Activated naive CD4-positive, alpha-beta T cell treated with Interleukin-2 at 50 U/mL for 16 hours (primary cell): ENCODE measurements around the gene CEP85.

ENCODE experiments used
- DNase-seq: peaks from one replicate; pipeline ENCODE4 v3.0.0-alpha.2; 2020

The CEP85 gene

DNA sequence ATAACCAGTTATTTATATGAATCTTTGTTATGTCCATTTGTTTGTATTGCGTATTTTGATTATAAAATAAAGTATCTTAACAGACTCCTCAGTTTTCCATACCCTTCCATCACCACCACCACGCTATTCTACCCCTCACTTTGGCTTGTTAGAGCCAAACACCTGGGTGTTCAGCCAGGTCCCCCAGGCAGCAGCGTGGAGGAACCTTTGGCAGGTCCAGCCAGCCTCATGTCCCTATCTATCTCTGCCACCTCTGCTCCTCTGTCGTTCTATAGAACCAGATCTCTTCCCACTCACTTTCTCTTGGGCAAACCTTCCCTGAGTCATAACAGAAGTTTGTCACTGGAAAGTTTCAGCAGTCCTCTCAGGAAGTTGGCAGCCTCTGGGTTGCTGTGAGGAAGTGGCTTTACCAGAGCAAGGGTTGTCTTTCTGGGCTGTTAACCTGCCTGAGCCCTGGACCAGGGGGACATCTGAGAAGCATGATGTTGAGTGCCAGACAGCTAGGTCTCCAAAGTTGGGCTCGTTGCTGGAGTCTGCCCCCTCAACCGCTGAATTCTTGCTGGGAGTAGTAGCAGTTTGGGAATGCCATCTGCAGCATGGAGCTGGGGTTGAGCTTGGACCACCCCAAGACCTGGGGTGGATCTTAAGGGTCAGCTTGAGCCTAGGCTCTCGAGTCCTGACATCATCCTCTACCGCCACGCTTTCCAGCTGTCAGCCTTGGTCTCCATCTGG lies 44.9 kb downstream of the CEP85 start:
- peak; percentile 53 for DNase-seq

DNA sequence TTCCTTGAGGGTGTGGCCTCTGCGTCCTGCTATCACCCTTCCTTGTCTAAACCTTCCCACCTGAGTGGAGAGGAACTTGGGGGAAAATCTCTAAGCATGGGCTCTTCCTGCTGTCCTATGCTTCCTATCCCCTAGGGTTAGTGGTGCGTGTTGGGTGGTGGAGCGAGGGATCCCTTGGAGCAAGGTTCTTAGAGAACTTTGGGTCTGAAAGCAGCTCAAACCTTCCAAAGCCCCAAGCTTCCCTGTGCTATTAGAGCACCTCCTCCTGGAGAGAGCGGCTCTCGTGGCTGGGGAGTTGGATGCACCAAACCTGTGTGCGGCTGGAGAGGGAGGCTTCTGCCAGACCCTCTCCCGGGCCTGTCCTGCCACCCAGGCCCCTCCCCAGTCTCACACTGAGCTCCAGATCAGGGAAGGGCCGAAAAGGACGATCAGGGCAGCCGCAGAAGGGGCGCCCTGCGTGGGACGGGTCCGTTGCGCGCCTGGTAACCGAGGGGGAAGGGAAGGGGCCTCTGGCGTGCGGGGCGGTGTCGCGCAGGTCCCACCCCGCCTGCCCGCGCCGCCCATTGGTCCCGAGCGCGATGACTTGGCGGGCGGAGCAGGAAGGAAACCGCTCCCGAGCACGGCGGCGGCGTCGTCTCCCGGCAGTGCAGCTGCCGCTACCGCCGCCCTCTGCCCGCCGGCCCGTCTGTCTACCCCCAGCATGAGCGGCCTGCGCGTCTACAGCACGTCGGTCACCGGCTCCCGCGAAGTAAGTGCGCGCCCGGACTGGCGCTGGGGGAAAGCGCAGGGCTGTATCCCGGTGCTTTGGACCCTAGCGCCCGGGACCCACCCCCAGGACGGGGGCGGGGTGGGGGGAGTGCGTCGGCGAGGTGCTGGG lies 45.7 kb downstream of the CEP85 start, which contains the start of gene SH3BGRL3:
Gene SH3BGRL3 (plus strand): TSS at position 631 of the 877 bp plus-strand sequence. CDS start 70 bp downstream, at position 701.
- peak; percentile 84 for DNase-seq

DNA sequence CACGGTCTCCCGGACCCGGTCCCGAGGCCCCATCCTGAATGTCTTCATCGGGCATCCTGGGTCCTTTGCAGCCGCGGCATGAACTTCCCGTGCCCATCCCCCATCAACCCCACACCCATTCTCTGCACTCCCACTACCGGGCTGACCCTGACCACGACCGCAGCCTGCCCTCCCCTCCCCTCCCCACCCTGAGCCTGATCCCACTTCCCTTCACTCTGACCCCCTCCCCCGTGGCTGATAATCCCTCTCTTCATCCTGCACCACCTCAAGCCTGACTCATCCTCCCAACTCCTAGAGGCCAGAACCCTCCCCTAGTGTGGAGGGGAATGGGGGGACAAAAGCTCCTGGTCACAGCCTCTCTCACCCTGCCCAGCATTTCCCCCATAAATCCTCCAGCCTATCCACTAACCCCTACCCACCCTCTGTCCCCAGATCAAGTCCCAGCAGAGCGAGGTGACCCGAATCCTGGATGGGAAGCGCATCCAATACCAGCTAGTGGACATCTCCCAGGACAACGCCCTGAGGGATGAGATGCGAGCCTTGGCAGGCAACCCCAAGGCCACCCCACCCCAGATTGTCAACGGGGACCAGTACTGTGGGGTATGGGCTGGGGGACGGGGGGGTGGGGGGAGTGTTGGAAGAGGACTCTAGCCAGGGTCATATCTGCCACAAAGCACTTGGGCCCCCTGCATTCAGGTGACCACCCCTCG lies 46.5 kb downstream of the CEP85 start:
- DNase-seq: no peak

DNA sequence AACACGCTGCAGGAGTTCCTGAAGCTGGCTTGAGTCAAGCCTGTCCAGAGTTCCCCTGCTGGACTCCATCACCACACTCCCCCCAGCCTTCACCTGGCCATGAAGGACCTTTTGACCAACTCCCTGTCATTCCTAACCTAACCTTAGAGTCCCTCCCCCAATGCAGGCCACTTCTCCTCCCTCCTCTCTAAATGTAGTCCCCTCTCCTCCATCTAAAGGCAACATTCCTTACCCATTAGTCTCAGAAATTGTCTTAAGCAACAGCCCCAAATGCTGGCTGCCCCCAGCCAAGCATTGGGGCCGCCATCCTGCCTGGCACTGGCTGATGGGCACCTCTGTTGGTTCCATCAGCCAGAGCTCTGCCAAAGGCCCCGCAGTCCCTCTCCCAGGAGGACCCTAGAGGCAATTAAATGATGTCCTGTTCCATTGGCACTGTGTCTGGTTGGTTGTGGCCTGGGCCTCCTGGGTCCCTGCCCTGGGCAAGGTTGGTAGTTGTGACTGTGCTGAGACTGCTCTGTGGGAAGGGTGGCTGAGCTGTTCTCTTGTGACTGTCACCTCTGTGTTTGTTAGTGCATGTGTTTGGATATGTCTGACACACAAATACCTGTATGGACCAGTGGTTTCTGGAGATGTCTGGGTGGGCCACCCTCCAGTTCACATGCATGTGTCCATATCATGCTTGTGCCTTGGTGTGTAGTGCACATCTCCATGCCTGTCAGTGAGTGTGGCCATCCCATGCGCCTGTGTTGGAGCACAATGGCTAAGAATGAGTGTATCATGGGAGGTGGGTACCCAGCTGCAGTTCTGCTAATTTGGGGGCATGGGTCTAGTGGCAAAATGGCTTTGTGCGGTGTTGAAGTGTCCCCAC lies 47.3 kb downstream of the CEP85 start:
- DNase-seq: no peak

DNA sequence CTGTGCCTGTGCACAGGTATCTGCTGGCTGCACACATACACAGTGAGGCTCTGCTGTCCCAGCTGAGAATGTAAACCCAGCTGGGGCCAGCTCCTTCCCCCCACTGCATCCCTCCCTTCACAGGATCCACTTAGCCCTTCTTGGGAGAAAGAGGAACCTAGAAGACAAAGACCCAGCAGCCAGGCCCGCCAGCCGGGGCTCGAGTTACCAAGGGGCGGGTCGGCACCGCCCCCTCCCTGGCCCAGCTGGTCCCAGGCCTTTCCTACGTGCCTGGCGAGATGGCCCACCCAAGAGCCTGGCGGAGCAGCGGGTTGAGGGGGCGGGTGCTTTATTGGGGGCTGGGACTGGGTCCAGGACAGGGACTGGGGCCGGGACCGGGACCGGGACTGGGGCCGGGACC lies 48.0 kb downstream of the CEP85 start:
- DNase-seq: no peak

DNA sequence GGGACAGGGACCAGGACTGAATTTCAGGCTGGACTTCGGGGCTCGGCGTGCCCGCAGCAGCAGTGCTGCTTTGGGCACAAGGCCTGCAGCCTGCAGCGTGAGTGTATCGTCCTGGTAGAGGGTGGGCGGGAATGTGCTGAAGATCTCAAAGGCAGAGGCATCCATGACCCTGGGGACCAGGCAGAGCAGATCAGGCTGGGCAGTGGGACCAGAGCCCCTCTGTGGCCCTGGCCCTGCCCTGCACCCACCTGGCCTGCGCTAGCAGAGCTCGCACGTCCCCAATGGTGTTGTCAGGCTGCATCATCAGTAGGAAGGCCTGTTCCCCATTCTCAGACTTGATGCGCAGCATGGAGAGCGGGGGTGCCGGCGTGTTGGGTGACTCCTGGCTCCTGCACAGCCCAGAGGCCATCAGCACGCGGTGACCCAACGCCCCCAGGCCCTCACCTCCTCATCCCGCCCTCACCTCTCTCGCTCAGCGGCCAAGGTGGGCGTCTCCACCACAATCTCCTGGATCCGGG lies 48.5 kb downstream of the CEP85 start:
- DNase-seq: no peak

DNA sequence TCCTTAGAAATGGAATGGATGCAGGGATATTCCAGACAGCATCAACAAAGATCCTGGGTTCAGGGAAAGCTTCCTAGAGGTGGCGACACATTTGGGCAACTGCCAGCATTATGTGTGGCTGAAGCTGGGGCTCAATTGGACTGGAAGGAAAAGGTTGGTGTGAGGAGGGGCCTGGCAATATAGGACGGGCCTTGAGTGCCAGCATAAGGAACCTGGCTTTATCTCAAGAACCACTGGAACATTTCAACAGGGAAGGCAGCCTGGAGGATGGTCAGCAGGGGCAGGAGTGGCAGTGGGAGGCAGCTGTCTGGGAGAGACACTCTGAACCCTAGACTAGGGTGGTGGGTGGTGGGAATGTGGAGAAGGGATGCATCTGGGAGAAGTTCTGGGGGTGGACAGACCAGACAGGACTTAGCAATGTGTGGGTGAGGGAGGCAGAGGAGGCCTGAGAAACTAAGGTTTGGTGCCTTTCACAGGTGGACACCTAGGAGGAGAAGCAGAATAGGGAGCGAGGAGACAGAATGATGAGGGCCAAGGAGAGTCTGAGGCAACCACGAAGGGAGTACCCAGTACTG lies 49.4 kb downstream of the CEP85 start:
- no peak for DNase-seq

DNA sequence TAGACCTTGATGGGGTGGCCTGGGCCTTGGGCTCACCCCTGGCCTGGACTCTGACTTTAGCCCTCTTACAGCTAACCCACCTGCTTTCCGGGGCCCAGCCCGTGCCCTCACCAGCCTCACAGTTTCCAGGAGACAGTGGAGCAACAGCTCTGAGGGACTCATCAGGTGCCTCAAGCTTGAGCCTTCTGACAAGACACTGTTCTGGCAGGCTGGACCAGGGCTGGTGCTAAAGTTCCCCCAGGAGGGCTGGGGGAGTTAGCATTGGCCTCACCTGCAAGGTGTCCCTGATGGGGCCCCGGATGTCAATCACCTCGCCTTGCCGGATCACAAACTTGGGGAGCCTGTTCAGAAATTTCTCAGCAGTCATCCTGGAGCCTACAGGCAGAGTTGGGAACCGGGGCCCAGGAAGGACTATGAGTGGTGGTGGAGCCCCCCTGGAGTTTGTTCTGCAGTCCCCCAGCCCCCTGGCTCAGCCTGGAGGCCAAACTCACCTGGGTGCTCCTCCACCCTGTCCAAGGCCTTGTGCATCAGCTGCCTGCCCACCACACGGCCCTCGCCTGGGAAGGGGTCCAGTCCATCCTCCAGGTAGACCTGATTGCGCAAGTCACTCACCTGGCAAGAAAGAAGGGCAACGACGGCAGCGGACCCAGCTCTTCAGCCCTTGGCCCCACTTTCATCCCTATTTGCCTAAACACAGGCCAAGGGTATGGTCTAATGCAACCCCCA lies 50.0 kb downstream of the CEP85 start:
- peak; percentile 17 for DNase-seq

DNA sequence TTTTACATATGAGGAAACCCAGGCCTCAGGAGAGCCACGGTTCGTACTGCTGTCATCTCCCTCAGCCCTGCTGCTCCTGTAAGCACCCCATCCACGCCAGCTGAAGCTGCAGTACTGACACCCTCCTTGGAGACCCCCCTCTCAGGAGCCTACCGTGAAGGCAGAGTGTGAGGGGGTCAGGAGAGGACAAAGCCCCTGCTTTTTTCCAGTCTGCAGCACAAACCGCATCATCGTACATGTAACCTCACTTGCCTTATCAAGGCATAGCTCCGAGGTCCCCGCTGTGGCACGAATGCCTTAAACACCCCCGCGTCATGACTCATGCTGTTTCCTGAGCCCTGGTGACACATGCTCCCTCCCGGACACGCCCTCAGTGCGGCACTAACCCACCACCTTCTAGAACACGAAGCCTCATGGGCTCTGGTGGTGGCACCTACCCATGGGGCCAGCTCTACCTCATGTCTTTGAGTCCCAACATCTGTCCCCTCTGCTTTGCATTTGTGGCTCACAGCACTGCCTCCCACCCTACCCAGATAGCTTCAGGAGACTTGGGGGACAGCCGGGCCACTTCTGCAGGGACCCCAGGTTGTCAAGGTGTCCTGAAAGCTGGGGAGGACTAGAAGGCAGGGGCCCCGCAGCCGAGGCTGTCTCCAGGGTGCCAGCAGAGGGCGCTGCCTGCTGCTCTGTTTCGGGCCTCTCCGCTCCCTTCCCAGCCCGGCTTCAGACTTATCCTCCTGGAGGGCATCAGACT lies 50.8 kb downstream of the CEP85 start:
- DNase-seq: peak; percentile 97

DNA sequence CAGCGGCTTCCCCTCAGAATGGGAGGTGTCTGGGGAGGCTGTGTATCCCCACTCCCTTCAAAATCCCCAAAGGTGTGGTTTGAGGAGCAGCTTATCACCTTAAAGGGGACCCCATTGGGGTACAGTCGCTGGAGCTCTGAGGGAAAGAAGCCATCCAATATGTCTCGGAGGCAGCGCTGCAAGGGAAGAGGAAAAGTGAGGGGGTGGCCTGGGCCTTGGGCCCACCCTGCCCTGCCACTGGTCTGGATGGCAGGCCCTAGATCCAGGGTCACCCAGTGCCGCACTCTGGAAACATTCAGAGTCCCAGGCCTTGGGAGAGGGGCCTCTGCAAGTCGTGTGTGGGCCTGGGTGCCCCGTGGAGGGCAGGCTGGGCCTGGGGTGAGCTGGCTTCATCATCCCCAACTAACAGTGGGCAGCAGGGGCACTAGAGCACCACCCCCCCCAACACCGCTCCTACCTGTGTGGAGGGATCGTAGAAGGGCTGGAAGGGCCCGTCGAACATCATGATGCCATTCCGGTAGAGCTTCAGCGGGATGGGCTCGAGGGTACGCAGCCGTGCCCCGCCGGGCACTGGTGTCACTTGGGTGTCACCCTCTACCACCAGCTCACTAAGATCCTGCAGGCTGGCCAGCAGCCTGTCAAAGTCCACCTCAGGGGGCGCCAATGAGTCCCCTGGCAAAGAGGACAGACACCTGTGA lies 51.5 kb downstream of the CEP85 start:
- peak; percentile 60 for DNase-seq

DNA sequence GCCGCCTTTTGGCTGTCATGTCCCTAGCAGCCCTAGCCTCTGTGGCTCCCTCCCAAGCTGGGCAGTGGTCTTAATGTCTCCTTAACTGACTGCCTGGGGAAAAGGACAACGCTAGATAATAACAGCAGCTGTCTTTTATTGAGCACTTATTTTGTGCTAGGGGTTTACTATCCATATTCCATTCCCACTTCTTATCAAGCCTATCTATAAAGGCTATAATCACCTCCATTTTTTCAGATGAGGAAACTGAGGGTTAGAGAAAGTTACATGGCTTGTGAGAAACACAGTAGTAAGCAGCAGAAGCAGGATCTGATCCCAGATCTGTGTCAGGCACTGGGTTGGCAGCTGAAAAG lies 52.0 kb downstream of the CEP85 start:
- DNase-seq: no peak

DNA sequence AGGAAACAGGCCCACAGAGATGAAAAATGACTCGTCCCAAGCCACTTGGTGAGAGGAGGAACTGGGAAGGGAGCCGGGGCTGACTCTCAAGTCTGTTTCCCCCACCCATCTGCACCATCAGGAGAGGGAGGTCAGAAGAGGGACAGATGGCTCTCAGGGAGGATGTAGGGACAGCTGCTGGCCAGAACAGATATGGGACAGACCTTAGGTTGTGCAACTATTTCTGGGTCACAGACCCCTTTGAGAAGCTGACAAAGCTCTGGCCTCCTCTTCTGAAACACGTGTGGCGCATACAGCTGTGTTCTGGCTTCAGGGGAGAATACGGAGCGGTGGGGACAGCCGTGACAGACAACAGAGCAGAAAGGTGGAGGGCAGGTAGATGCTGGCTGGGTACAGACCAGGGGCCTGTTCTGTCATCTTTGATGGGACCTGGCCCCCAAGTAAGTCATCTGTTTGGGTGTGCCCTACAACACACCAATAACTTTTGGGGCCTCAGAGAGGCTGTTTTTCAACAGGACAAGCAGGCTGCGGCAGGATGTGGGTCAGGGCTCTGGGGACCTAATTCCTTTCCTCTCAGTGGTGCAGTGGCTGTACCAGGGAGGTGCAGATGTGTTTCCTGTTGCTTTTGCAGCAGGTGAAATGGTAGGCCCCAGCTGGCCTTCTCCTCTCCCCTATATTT lies 53.2 kb downstream of the CEP85 start:
- DNase-seq: peak; percentile 62

DNA sequence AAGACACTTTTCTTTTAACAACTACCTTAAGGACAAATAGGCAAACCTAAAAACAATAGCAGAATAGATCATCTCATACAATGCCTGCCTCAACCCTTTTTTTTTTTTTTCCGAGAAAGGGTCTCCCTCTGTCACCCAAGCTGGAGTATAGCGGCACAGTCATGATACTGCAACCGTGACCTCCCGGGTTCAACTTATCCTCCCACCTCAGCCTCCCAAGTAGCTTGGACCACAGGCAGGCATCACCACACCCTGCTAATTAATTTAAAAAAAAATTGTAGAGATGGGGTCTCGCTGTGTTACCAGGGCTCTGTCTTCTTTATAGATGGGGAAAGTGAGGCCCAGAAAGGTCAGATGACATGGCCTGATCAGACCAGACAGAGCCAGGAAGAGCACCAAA lies 53.8 kb downstream of the CEP85 start:
- DNase-seq: no peak

DNA sequence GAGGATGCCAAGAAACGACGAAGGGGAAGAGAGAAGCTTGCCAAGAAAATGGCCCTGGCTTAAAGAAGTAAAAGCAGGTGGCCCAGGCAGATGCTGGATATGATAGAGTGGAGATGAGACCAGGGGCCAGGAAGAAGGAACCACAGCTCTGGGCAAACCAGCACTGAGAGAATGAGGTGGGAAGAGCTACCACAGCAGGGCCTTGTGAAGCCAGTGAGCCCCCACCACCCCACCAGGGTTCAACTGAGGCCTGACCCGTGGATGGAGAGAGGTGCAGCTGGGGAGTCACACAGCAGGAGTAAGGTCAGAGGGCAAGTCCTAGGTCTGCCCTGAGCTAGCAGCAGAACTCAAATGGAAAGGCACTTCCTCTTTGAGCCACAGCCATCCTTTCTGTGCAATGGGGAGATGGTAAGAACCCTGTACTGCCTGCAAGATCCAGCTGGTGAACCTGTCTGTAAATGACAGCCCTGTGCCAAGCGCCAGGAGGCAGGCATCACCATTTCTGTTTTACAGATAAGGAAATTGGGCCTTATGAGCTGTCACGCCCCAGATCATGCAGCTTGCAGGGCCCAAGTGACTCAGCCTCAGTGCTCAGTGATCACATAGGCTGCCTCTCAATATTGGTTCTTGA lies 54.4 kb downstream of the CEP85 start:
- peak; percentile 73 for DNase-seq

DNA sequence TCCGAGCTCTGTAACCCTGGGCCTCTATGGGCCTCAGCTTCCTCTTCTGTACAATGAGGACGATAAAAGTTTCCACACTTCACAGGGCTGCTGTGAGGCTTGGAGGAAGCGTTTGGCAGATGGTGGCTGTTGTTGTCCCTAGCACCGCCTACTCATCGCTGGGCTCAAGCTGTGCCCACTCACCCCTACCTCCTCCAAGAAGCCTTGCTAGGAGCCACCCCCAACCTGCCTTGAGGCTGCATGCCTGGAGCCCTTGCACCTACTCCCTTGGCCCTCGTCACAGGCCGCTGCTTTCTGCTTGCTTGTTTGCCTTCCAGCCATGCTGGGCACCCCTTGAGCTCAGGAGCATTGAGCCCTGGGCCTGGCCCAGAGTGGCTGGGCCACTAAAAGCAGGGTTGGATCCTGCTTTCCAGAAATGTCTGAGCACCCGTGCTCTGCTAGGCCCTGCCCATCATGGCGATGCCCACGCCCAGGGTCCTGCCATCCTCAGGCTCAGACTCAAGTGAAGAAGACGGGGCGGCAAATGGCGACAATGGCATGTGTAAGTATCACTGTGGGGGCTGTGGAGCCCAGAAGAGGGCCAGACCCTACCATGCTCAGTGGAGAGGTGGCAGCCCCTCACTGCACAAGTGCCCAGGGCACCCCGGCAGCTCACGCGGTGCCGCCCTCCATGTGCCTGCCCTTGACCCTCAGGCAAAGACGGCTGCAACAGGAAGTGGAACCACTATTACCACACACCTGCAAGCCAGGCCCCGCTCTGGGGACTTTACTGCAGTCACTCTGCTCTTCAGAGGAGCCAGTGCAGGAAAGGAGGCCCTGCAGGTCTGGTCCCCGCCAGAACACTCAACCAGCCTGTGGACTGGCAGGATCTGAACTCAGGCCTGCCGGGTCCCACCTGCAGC lies 55.4 kb downstream of the CEP85 start:
- DNase-seq: no peak

DNA sequence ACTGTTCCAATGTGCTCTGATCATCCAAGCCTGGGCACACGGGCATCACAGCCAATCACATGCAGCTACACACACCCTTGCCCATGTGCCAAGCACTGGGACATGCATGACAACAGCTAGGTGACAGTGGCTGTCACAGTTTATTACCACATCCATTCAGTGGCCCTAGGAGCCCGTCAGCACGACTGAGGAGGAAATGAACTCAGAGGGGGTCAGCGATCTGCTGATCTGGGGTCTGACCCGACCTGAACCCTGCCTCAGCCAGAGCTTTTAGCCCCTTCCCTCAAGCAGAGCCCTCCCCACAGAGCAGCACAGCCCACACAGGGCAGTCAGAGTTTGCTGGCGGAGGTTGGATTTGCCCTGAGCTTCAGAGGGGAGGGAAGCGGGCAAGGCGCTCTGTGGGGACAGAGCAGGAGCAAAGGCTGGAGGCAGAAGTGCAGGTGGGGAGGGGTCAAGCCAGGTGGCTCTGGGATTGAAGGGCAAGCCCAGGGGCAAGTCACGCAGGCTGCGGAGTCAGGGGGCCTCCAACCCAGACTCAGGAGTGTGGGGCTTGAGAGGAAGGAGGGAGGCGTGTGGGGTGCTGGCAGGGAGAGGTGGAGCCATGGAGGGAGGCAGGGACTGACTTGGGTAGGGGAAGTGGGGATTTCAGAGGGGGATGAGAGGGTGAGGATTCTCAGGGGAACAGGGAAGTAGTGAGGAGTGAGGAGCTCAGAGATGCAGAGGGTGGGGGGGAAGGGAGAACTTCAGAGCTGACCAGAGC lies 56.3 kb downstream of the CEP85 start:
- DNase-seq: no peak

DNA sequence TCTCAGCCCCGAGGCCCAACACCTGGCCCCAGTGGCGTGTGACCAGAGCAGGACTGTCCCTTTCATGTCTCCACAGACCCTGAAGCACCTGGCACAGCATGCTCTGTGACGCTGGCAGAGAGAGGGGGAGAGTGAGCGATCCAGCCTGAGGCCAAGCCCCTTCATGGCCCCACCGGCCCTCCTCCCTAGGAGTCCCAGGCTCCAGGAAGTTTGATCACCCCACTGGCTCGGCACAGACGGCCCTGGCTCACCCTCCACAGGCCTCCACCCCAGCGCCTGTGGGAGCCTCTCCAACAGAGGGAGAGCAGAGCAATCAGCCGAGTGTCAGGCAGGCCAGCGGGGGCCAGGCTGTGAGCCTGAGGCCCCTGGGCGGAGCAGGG lies 56.9 kb downstream of the CEP85 start:
- no peak for DNase-seq
